Spleen (tissue), 11 donors: Measurements from ENCODE around the gene GLT8D1. TPM values are rescaled to one million over a fixed set of nuclear protein-coding genes. Genes with fewer than 3 reads are reported as not detected.
A peak's percentile ranks its signal among the peaks of the same experiment; 100 is the strongest.

Source experiments
- DNase-seq: peaks from one replicate; pipeline ENCODE4 v3.0.0-alpha.2; 2020
- H3K27ac ChIP-seq, 8 donors: fragments of 200-600 bp; sonication (generic) in 7 of 8; 1 replicate in 4 of 8; 2 replicates in 4 of 8; pipeline versions ENCODE4 v1.5.0 to v1.8.0; 2016 to 2021; ENCODE audit warnings: inconsistent platforms in 4 of 8, mild to moderate bottlenecking in 4 of 8, moderate library complexity in 1 of 8
- H3K27me3 ChIP-seq, 7 donors: fragments of 200-600 bp; sonication (generic) in 6 of 7; replicated peaks in 1 of 7; 1 replicate in 4 of 7; 2 replicates in 3 of 7; pipeline versions ENCODE4 v1.5.0 to v1.8.0; 2016 to 2021; ENCODE audit warnings: inconsistent platforms in 3 of 7, mild to moderate bottlenecking in 1 of 7
- H3K36me3 ChIP-seq, 6 donors: fragments of 200-600 bp; sonication (generic) in 5 of 6; 1 replicate in 4 of 6; 2 replicates in 2 of 6; pipeline versions ENCODE4 v1.5.0 to v1.8.0; 2016 to 2021; ENCODE audit warnings: inconsistent platforms in 2 of 6
- H3K4me1 ChIP-seq, 6 donors: fragments of 200-600 bp; sonication (generic) in 5 of 6; 1 replicate in 3 of 6; 2 replicates in 3 of 6; pipeline versions ENCODE4 v1.5.0 to v1.8.0; 2016 to 2021; ENCODE audit warnings: inconsistent platforms in 3 of 6
- H3K4me3 ChIP-seq, 8 donors: fragments of 200-600 bp; sonication (generic) in 7 of 8; 1 replicate in 4 of 8; 2 replicates in 4 of 8; pipeline versions ENCODE4 v1.5.0 to v1.8.0; 2016 to 2021; ENCODE audit warnings: inconsistent platforms in 4 of 8, mild to moderate bottlenecking in 4 of 8, moderate library complexity in 2 of 8
- H3K9me3 ChIP-seq, 8 donors: fragments of 200-600 bp; sonication (generic) in 7 of 8; 1 replicate in 4 of 8; 2 replicates in 4 of 8; pipeline versions ENCODE4 v1.5.0 to v1.8.0; 2016 to 2021; ENCODE audit warnings: inconsistent platforms in 4 of 8
- CTCF ChIP-seq, 11 experiments: fragments of 200-600 bp in 7 of 11; fragments of 450-650 bp in 4 of 11; sonication (generic) in 4 of 11; IDR thresholded peaks in 8 of 11; conservative IDR thresholded peaks in 3 of 11; 1 replicate in 7 of 11; 2 replicates in 4 of 11; pipeline versions ENCODE4 v1.4.0 to v1.8.0; 2016 to 2021; ENCODE audit warnings: antibody characterized with exemption in 11 of 11, inconsistent platforms in 4 of 11, mild to moderate bottlenecking in 1 of 11
- POLR2A ChIP-seq, 3 donors: fragments of 450-650 bp; IDR thresholded peaks; one replicate each; pipeline ENCODE4 v1.5.1; 2017; ENCODE audit warnings: antibody characterized with exemption in 3 of 3, mild to moderate bottlenecking in 1 of 3
- POLR2AphosphoS5 ChIP-seq, 3 donors: sonication (generic); formaldehyde crosslinking; IDR thresholded peaks; one replicate each; pipeline ENCODE4 v1.5.1; 2017; ENCODE audit warnings: antibody characterized with exemption in 3 of 3
- WGBS, 5 donors: extraction: QIAGEN DNeasy Blood & Tissue Kit in 3 of 5; methylation state at CpG; one replicate each; pipeline versions ENCODE4 v1.1.5 to v1.1.7; 2013 to 2018; 5-methylcytosine and 5-hydroxymethylcytosine counted together
- intact Hi-C: fragments of 100-400 bp; cut with DNase I; formaldehyde crosslinking; loops from one replicate; pipeline ENCODE4 v1.15.0; 2023; ENCODE audit warnings: low total_unique reads
- polyA plus RNA-seq, 3 donors: library from polyadenylated mRNA; stranded (reverse); fragments of 200-250 nt; gene quantifications; one replicate each; pipeline ENCODE4 v1.2.1, GENCODE V29; 2013
- total RNA-seq, 7 donors: library from RNA; depleted of rRNA in 3 of 7; stranded (reverse); fragments of >200 nt in 3 of 7; fragmentation: NEBNext Ultra II Directional in 4 of 7; extraction: Animal tissue kit (Norgen Biotek cat#: 25700) in 4 of 7; gene quantifications; one replicate each; pipeline versions ENCODE4 v1.1.0 to v1.2.1, GENCODE V29; 2016 to 2021
- donor health status: healthy with polysubstance abuse.
- donor health status: DM: no; HTN: no; CAD: no; lungs with moderate emphysema.
- donor health status: DM: no; HTN: no; CAD: no.
- donor health status: Bipolar disorder and iron deficiency.
- donor health status: healthy.
- donor health status: DM: no; HTN: no; CAD: no.
- donor health status: DM: yes; HTN: yes; CAD: no.

Gene GLT8D1
- total and polyA plus RNA-seq, 10 donors: 21.8 to 53.9 (median 30.9) TPM

GRCh38 chr3:52663098-52663497, 42.5 kb downstream of the GLT8D1 start:
- H3K27ac ChIP-seq: peak overlapping the region in 1 of 8 donors; percentile 16
- peaks cover 0 to 100% (median 80%) of the 10 kb centered on the region in 6 donors for H3K36me3 ChIP-seq

GRCh38 chr3:52660046-52660445, 45.5 kb downstream of the GLT8D1 start:
- no peaks in the 10 kb centered on the region for H3K4me1 ChIP-seq
- peaks cover 3 to 100% (median 84%) of the 10 kb centered on the region in 6 donors for H3K36me3 ChIP-seq
- no peak overlapping the region for H3K4me3 ChIP-seq
- no peaks in the 10 kb centered on the region for H3K27me3 ChIP-seq
- DNase-seq: no peak
- H3K27ac ChIP-seq: no peak overlapping the region
- intact Hi-C loops: no loop called here
- WGBS, 5 donors: 60 to 94% (median 90%) methylated on average over 3 of the region's 3 CpGs
- TF ChIP-seq POLR2A (IDR thresholded peaks at IDR 0.05) (no peak), POLR2AphosphoS5 (IDR thresholded peaks at IDR 0.05) (no peak), CTCF (IDR thresholded peaks at IDR 0.05 in 8 of 11, conservative IDR thresholded peaks at IDR 0.05 in 3 of 11) (no peak)
- H3K9me3 ChIP-seq: no peaks in the 10 kb centered on the region

More at GRCh38 chr3:52663098-52663497, 42.5 kb downstream of the GLT8D1 start:
- intact Hi-C loops: no loop called here
- no peak for TF ChIP-seq POLR2AphosphoS5 (IDR thresholded peaks at IDR 0.05)
- no peak for TF ChIP-seq CTCF (IDR thresholded peaks at IDR 0.05 in 8 of 11, conservative IDR thresholded peaks at IDR 0.05 in 3 of 11)
- TF ChIP-seq POLR2A (IDR thresholded peaks at IDR 0.05): no peak
- Histone ChIP-seq H3K4me3 (no peak overlapping the region), H3K27me3 (no peaks in the 10 kb centered on the region), H3K9me3 (no peaks in the 10 kb centered on the region), H3K4me1 (no peaks in the 10 kb centered on the region)
- DNase-seq: no peak
- WGBS, 5 donors: 58 to 93% (median 80%) methylated on average over 3 of the region's 3 CpGs

- no peak for DNase-seq
- Histone ChIP-seq H3K27ac (no peak overlapping the region), H3K9me3 (no peaks in the 10 kb centered on the region), H3K4me3 (no peak overlapping the region), H3K27me3 (no peaks in the 10 kb centered on the region), H3K36me3 (peaks cover 3 to 100% (median 95%) of the 10 kb centered on the region in 6 donors), H3K4me1 (no peaks in the 10 kb centered on the region)
- 92 to 97% (median 92%) methylated on average over 3 of the region's 3 CpGs for WGBS, 5 donors
- TF ChIP-seq POLR2AphosphoS5 (IDR thresholded peaks at IDR 0.05): no peak
- TF ChIP-seq POLR2A (IDR thresholded peaks at IDR 0.05): no peak
- no peak for TF ChIP-seq CTCF (IDR thresholded peaks at IDR 0.05 in 8 of 11, conservative IDR thresholded peaks at IDR 0.05 in 3 of 11)
- intact Hi-C loops: no loop called here
Observed at GRCh38 chr3:52655895-52656294, 49.7 kb downstream of the GLT8D1 start.

- peaks cover 3 to 100% (median 90%) of the 10 kb centered on the region in 6 donors for H3K36me3 ChIP-seq
- no peak for TF ChIP-seq CTCF (IDR thresholded peaks at IDR 0.05 in 8 of 11, conservative IDR thresholded peaks at IDR 0.05 in 3 of 11)
- intact Hi-C loops: no loop called here
- H3K9me3 ChIP-seq: no peaks in the 10 kb centered on the region
- H3K27me3 ChIP-seq: no peaks in the 10 kb centered on the region
- no peak overlapping the region for H3K4me3 ChIP-seq
- H3K27ac ChIP-seq: no peak overlapping the region
- no peaks in the 10 kb centered on the region for H3K4me1 ChIP-seq
- DNase-seq: no peak
Observed at GRCh38 chr3:52651592-52651991, 54.0 kb downstream of the GLT8D1 start.
